GM23338 (cell line): Measurements from ENCODE around the gene MARCOL.

Source experiments
- CREB1 ChIP-seq: fragments of 250-450 bp; sonication (Bioruptor Pico); IDR thresholded peaks from 2 replicates; pipeline ENCODE4 v1.5.0; 2020; ENCODE audit warnings: low read depth, mild to moderate bottlenecking, moderate library complexity
- CTCF ChIP-seq, 2 experiments: fragments of 200-600 bp in 1 of 2; sonication (generic) in 1 of 2; conservative IDR thresholded peaks; 2 replicates each; pipeline versions ENCODE4 v1.5.1 to v1.6.1; 2016 to 2017; ENCODE audit warnings: antibody characterized with exemption in 2 of 2, low read depth in 2 of 2, mild to moderate bottlenecking in 2 of 2, moderate library complexity in 1 of 2
- EZH2 ChIP-seq: fragments of 200-600 bp; sonication (generic); IDR thresholded peaks from one replicate; pipeline ENCODE4 v1.8.0; 2017; ENCODE audit warnings: antibody characterized with exemption, mild to moderate bottlenecking, low read depth; ENCODE audit not compliant: unreplicated experiment
- EZH2phosphoT487 ChIP-seq: fragments of 200-600 bp; sonication (generic); IDR thresholded peaks from one replicate; pipeline ENCODE4 v1.8.1; 2018; ENCODE audit warnings: antibody characterized with exemption; ENCODE audit not compliant: unreplicated experiment
- JUNB ChIP-seq: IDR thresholded peaks from one replicate; pipeline ENCODE4 v1.6.1; 2016; ENCODE audit warnings: antibody characterized with exemption; ENCODE audit not compliant: unreplicated experiment
- POLR2AphosphoS5 ChIP-seq: IDR thresholded peaks from 2 replicates; pipeline ENCODE4 v1.6.1; 2016; ENCODE audit warnings: antibody characterized with exemption, low read depth
- REST ChIP-seq: IDR thresholded peaks from one replicate; pipeline ENCODE4 v1.6.1; 2018; ENCODE audit warnings: antibody characterized with exemption; ENCODE audit not compliant: unreplicated experiment

GRCh38 chr5:148230240-148230639 lies 8.1 kb upstream of the MARCOL start:
- no peak for TF ChIP-seq CTCF (conservative IDR thresholded peaks at IDR 0.05; ENCODE audit: low read depth in 2 of 2)
- no peak for TF ChIP-seq REST
- no peak for TF ChIP-seq EZH2
- no peak for TF ChIP-seq CREB1 (CRISPR knock-in tag)
- TF ChIP-seq POLR2AphosphoS5: no peak
- no peak for TF ChIP-seq EZH2phosphoT487
- TF ChIP-seq JUNB: no peak
